ENCODE measurements around the gene SNRPA1. TPM values are rescaled to one million over a fixed set of nuclear protein-coding genes. Genes with fewer than 3 reads are reported as not detected.

SNRPA1 gene
- total RNA-seq, 4 donors from 2014 or later = 29.7 to 57.1 (median 47.5) TPM

GRCh38 chr15:101320501-101321052 lies 25.5 kb upstream of the SNRPA1 start:
- H3K9me3 ChIP-seq = no peaks in the 10 kb centered on the region
- peaks cover 0 to 12% (median 0%) of the 10 kb centered on the region in 3 donors for H3K4me1 ChIP-seq
- H3K27me3 ChIP-seq = peaks cover 0 to 24% (median 0%) of the 10 kb centered on the region in 4 donors
- TF ChIP-seq CTCF (IDR thresholded peaks at IDR 0.05) = peak in 1 of 6 experiments; percentile 16
- no peak for TF ChIP-seq POLR2A (IDR thresholded peaks at IDR 0.05)
- WGBS, 2 donors = 61 to 67% methylated on average over 5 to 21 of the region's 21 CpGs
- no peak for DNase-seq
- H3K36me3 ChIP-seq = no peaks in the 10 kb centered on the region
- H3K27ac ChIP-seq = no peak overlapping the region
- intact Hi-C loops (cut with DNase I) = no loop called here
- peak overlapping the region in 2 of 4 donors; percentile 9 to 33 for H3K4me3 ChIP-seq

- H3K4me3 ChIP-seq = no peak overlapping the region
- no peaks in the 10 kb centered on the region for H3K9me3 ChIP-seq
- intact Hi-C loops (cut with DNase I) = no loop called here
- DNase-seq = no peak
- no peak overlapping the region for H3K27ac ChIP-seq
- peaks cover 0 to 12% (median 0%) of the 10 kb centered on the region in 3 donors for H3K4me1 ChIP-seq
- no peaks in the 10 kb centered on the region for H3K36me3 ChIP-seq
- TF ChIP-seq POLR2A (IDR thresholded peaks at IDR 0.05) = no peak
- no peak for TF ChIP-seq CTCF (IDR thresholded peaks at IDR 0.05)
- peaks cover 0 to 24% (median 0%) of the 10 kb centered on the region in 4 donors for H3K27me3 ChIP-seq
- 59 to 71% methylated on average over 7 of the region's 7 CpGs for WGBS, 2 donors
These were observed 23.8 kb upstream of the SNRPA1 start for GRCh38 chr15:101318839-101319238.

- no peaks in the 10 kb centered on the region for H3K36me3 ChIP-seq
- H3K4me3 ChIP-seq = no peak overlapping the region
- no peak for DNase-seq
- H3K27me3 ChIP-seq = peaks cover 0 to 24% (median 0%) of the 10 kb centered on the region in 4 donors
- peak overlapping the region in 2 of 4 donors; percentile 39 to 61 for H3K27ac ChIP-seq
- TF ChIP-seq POLR2A (IDR thresholded peaks at IDR 0.05) = no peak
- TF ChIP-seq CTCF (IDR thresholded peaks at IDR 0.05) = no peak
- peaks cover 0 to 12% (median 0%) of the 10 kb centered on the region in 3 donors for H3K4me1 ChIP-seq
- WGBS, 2 donors = 58 to 70% methylated on average over 9 to 15 of the region's 20 CpGs
- intact Hi-C loops (cut with DNase I) = no loop called here
- no peaks in the 10 kb centered on the region for H3K9me3 ChIP-seq
These were observed 23.2 kb upstream of the SNRPA1 start for GRCh38 chr15:101318147-101318819.

- TF ChIP-seq POLR2A (IDR thresholded peaks at IDR 0.05) (no peak), CTCF (IDR thresholded peaks at IDR 0.05) (no peak)
- H3K9me3 ChIP-seq = no peaks in the 10 kb centered on the region
- H3K4me1 ChIP-seq = peaks cover 0 to 12% (median 0%) of the 10 kb centered on the region in 3 donors
- H3K27ac ChIP-seq = peak overlapping the region in 3 of 4 donors; percentile 6 to 61 (median 39)
- peaks cover 0 to 24% (median 0%) of the 10 kb centered on the region in 4 donors for H3K27me3 ChIP-seq
- WGBS, 2 donors = 81 to 89% methylated on average over 6 of the region's 6 CpGs
- H3K4me3 ChIP-seq = no peak overlapping the region
- intact Hi-C loops (cut with DNase I) = no loop called here
- DNase-seq = no peak
- H3K36me3 ChIP-seq = no peaks in the 10 kb centered on the region
These were observed 22.4 kb upstream of the SNRPA1 start for GRCh38 chr15:101317336-101317872.

GRCh38 chr15:101316529-101316928 lies 21.5 kb upstream of the SNRPA1 start:
- Histone ChIP-seq H3K36me3 (no peaks in the 10 kb centered on the region), H3K27ac (no peak overlapping the region), H3K9me3 (no peaks in the 10 kb centered on the region), H3K4me1 (peaks cover 0 to 12% (median 0%) of the 10 kb centered on the region in 3 donors), H3K4me3 (no peak overlapping the region), H3K27me3 (peaks cover 0 to 23% (median 0%) of the 10 kb centered on the region in 4 donors)
- DNase-seq = no peak
- TF ChIP-seq CTCF (IDR thresholded peaks at IDR 0.05) (no peak), POLR2A (IDR thresholded peaks at IDR 0.05) (no peak)
- WGBS, 2 donors = 79 to 81% methylated on average over 4 to 5 of the region's 5 CpGs
- intact Hi-C loops (cut with DNase I) = no loop called here
